ENCODE data around the gene LEPR. TPM values are rescaled to one million over a fixed set of nuclear protein-coding genes. Genes with fewer than 3 reads are reported as not detected.

Gene LEPR
- total RNA-seq, 4 donors from 2014 or later, result 5.1 to 12.9 (median 11.0) TPM

DNA sequence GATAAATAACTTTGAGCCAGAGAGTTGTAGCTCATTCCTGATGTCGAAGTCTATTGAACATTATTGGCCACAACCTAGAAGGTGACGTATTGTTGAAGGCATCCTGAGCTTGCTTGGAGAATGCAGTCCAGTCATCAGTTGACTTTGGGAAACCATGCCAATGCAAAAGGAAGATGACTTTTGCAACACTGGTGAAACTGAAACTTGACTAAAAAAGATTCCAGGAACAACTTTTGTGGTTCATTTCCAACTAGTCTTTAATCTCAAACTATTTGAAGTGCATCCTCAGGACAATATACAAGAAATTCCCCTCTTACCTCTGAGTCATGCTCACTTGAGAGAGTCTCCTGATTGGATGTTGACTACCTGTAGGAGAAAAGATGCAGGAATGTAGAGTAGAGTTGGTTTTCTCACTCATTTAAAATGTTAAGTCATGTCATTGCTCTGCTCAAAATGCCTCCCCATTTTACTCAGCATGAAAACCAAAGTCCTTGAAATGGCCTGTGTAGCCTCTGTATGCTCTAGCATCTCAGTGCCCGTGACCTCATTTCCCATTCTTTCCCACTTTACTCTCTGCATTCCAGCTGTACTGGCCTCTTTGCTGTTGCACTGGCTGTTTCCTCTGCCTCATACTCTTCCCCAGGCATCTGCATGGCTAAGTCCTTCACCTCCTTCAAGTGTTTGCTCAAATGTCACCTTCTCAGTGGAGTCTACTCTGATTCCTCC is 24.4 kb upstream of the LEPR start:
- no peak for TF ChIP-seq POLR2A (IDR thresholded peaks at IDR 0.05)
- TF ChIP-seq, protein P1, sequence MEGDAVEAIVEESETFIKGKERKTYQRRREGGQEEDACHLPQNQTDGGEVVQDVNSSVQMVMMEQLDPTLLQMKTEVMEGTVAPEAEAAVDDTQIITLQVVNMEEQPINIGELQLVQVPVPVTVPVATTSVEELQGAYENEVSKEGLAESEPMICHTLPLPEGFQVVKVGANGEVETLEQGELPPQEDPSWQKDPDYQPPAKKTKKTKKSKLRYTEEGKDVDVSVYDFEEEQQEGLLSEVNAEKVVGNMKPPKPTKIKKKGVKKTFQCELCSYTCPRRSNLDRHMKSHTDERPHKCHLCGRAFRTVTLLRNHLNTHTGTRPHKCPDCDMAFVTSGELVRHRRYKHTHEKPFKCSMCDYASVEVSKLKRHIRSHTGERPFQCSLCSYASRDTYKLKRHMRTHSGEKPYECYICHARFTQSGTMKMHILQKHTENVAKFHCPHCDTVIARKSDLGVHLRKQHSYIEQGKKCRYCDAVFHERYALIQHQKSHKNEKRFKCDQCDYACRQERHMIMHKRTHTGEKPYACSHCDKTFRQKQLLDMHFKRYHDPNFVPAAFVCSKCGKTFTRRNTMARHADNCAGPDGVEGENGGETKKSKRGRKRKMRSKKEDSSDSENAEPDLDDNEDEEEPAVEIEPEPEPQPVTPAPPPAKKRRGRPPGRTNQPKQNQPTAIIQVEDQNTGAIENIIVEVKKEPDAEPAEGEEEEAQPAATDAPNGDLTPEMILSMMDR (IDR thresholded peaks at IDR 0.05), result no peak
- no peak for DNase-seq (ENCODE audit: low spot score in 2 of 2)
- intact Hi-C loops (cut with DNase I; ENCODE audit: low total_unique reads), result no loop called here
- WGBS, 2 donors, result 82 to 86% methylated on average over 3 of the region's 3 CpGs
- H3K4me3 ChIP-seq (ENCODE audit: low read depth, poor library complexity, severe bottlenecking), result no peak overlapping the region

DNA sequence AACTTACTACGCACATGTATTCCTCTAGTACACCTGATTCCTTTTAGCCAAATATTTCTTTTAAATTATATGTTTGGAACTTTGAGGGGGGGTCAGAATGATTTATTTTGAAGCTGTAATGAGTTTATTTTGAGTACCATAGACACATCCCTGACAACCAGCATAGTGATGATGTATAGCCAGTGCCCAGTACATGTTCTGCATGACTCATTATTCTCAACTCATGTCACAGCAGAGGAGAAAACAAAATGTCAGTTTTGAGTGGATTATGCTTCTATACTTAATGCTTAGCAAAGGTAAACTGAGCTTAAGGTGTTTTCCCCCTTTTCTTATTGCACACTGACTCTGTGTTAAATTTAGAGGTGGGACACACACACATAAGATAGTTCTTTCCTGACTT is 22.4 kb upstream of the LEPR start:
- no peak for DNase-seq (ENCODE audit: low spot score in 2 of 2)
- TF ChIP-seq, protein P1 (IDR thresholded peaks at IDR 0.05), result no peak
- TF ChIP-seq POLR2A (IDR thresholded peaks at IDR 0.05), result no peak
- intact Hi-C loops (cut with DNase I; ENCODE audit: low total_unique reads), result no loop called here
- no peak overlapping the region for H3K4me3 ChIP-seq (ENCODE audit: low read depth, poor library complexity, severe bottlenecking)
- WGBS, 2 donors, result 98 to 100% methylated on average over 1 of the region's 1 CpG

DNA sequence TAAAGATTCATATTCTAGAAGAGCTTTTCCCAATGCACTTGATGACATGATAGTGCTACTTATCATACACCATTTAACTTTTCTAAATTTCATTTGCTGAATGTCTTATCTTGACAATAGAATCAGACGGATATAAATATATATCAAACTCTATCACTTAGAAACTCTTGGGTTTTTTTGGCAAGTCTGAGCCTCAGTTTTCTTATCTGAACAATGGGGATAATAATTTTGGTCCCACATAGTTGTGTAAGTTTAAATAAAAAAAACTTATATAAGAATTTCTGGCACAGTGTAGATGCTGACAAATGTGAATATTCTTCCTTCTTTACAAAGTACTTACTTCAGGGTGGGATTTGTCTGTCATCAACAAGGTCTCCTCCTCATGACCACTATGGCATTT is 21.5 kb upstream of the LEPR start:
- TF ChIP-seq, protein P1 (IDR thresholded peaks at IDR 0.05), result no peak
- no peak for TF ChIP-seq POLR2A (IDR thresholded peaks at IDR 0.05)
- no peak overlapping the region for H3K4me3 ChIP-seq (ENCODE audit: low read depth, poor library complexity, severe bottlenecking)
- 94 to 100% methylated on average over 1 of the region's 1 CpG for WGBS, 2 donors
- intact Hi-C loops (cut with DNase I; ENCODE audit: low total_unique reads), result no loop called here
- DNase-seq (ENCODE audit: low spot score in 2 of 2), result no peak

DNA sequence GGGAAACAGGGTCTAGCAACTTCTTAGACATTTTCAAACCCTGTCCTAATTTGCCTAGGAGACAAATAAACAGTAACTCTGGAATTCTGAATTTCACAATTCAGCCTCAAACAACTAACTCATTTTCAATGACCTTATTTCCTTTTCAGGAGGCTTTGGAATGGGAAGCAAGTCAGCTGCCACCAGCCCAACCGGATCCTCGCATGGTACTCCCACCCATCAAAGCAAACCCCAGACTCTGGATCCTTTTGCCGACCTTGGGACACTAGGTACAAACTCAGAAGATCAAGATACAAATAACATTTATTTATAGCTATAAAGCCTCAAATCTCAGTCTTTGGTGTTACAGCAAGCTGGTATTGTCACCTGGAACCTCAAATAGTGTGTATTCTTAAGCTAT is 18.9 kb upstream of the LEPR start:
- intact Hi-C loops (cut with DNase I; ENCODE audit: low total_unique reads), result no loop called here
- DNase-seq (ENCODE audit: low spot score in 2 of 2), result no peak
- TF ChIP-seq, protein P1 (IDR thresholded peaks at IDR 0.05), result no peak
- WGBS, 2 donors, result 88 to 89% methylated on average over 3 of the region's 3 CpGs
- H3K4me3 ChIP-seq (ENCODE audit: low read depth, poor library complexity, severe bottlenecking), result no peak overlapping the region

DNA sequence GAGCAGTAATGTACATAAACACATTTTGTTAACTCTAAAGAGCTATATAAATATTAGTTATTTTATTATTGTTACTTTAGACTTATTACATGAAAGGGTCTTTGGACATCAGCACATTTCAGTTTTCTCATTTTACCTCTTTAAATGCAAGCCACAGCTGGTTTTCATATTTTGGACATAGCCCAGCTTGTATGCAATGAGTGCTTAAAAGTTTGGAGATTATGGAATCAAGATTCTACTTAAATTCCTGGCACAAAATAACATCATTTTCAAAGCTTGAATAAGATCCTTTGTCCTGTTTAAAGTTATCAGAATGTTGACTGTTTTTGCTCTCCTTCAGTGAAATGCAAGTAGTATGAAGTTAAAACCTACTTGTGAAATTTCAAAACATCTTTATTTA is 15.5 kb upstream of the LEPR start:
- no peak overlapping the region for H3K4me3 ChIP-seq (ENCODE audit: low read depth, poor library complexity, severe bottlenecking)
- DNase-seq (ENCODE audit: low spot score in 2 of 2), result no peak
- TF ChIP-seq, protein P1 (IDR thresholded peaks at IDR 0.05), result no peak
- TF ChIP-seq POLR2A (IDR thresholded peaks at IDR 0.05), result no peak
- intact Hi-C loops (cut with DNase I; ENCODE audit: low total_unique reads), result no loop called here

DNA sequence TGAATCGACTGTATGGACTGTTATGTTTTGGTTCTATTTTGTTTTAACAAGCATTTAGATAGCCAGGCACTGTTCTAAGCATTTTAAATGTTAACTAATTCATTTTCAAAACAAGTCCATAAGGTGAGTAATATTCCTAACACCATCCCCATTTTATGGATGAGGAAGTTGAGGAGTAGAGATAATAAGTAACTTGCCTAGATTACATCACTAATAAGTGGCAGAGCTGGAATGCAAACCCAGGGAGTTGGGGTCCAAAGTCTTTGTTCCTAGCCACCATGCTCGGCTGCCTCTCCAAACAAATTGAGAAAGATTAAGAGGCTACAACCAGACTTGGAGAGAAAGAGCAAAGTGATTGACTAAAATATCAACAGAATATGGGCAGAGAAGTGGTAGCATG is 12.6 kb upstream of the LEPR start:
- no peak for DNase-seq (ENCODE audit: low spot score in 2 of 2)
- WGBS, 2 donors, result 94 to 95% methylated on average over 2 of the region's 2 CpGs
- intact Hi-C loops (cut with DNase I; ENCODE audit: low total_unique reads), result no loop called here
- H3K4me3 ChIP-seq (ENCODE audit: low read depth, poor library complexity, severe bottlenecking), result no peak overlapping the region
- TF ChIP-seq POLR2A (IDR thresholded peaks at IDR 0.05), result no peak
- TF ChIP-seq, protein P1 (IDR thresholded peaks at IDR 0.05), result no peak

Data from lower leg skin (tissue), 4 donors.